Smooth muscle cell (in vitro differentiated cells): ENCODE results near the gene TBC1D22A. TPM values are rescaled to one million over a fixed set of nuclear protein-coding genes. Genes with fewer than 3 reads are reported as not detected.

Source experiments
- DNase-seq: peaks from one replicate; lab custom pipeline; 2025; ENCODE audit not compliant: unreplicated experiment; lab: John Stamatoyannopoulos, UW
- H2AFZ ChIP-seq: fragments of 200-600 bp; sonication (generic); 2 replicates; pipeline ENCODE4 v1.6.0; 2016; ENCODE audit warnings: antibody characterized with exemption, low read depth, mild to moderate bottlenecking
- H3F3A ChIP-seq: fragments of 200-600 bp; sonication (generic); 2 replicates; pipeline ENCODE4 v1.6.0; 2017; ENCODE audit warnings: antibody characterized with exemption, low read depth
- H3K27ac ChIP-seq: fragments of 200-600 bp; sonication (generic); 2 replicates; pipeline ENCODE4 v1.5.1; 2016; ENCODE audit warnings: low read depth, mild to moderate bottlenecking
- H3K27me3 ChIP-seq: fragments of 200-600 bp; sonication (generic); 2 replicates; pipeline ENCODE4 v1.6.1; 2016; ENCODE audit warnings: low read depth, mild to moderate bottlenecking
- H3K36me3 ChIP-seq: fragments of 200-600 bp; sonication (generic); 2 replicates; pipeline ENCODE4 v1.5.1; 2016; ENCODE audit warnings: low read depth
- H3K4me1 ChIP-seq: fragments of 200-600 bp; sonication (generic); 2 replicates; pipeline ENCODE4 v1.5.1; 2016; ENCODE audit warnings: low read depth
- H3K4me2 ChIP-seq: fragments of 200-600 bp; sonication (generic); 2 replicates; pipeline ENCODE4 v1.6.0; 2016; ENCODE audit warnings: mild to moderate bottlenecking
- H3K4me3 ChIP-seq: fragments of 200-600 bp; sonication (generic); 2 replicates; pipeline ENCODE4 v1.5.1; 2016; ENCODE audit warnings: mild to moderate bottlenecking
- H3K79me2 ChIP-seq: fragments of 200-600 bp; sonication (generic); 2 replicates; pipeline ENCODE4 v1.6.0; 2016; ENCODE audit warnings: low read depth, mild to moderate bottlenecking
- H3K9ac ChIP-seq: fragments of 200-600 bp; sonication (generic); 2 replicates; pipeline ENCODE4 v1.6.0; 2016; ENCODE audit warnings: low read depth
- H3K9me3 ChIP-seq: fragments of 200-600 bp; sonication (generic); replicated peaks from 2 replicates; pipeline ENCODE4 v1.5.1; 2016; ENCODE audit warnings: low read depth
- H4K20me1 ChIP-seq: fragments of 200-600 bp; sonication (generic); 2 replicates; pipeline ENCODE4 v1.6.0; 2016; ENCODE audit warnings: low read depth
- WGBS: methylation state at CpG from one replicate; pipeline ENCODE4 v1.1.7; 2016; ENCODE audit warnings: low lambda C conversion rate; 5-methylcytosine and 5-hydroxymethylcytosine counted together
- polyA plus RNA-seq: library from polyadenylated mRNA; unstranded; fragments of >200 nt; fragmentation: Nextera tagmentation; extraction: Ambion mirVana; gene quantifications from 2 replicates; pipeline ENCODE4 v1.2.1, GENCODE V29; 2016
- total RNA-seq: library from RNA; depleted of rRNA; stranded (reverse); fragments of >200 nt; gene quantifications from 2 replicates; pipeline ENCODE4 v1.2.3, GENCODE V29; 2014
- TF ChIP-seq, protein P1 (sequence below): fragments of 200-600 bp; sonication (generic); IDR thresholded peaks from 2 replicates; pipeline ENCODE4 v1.5.1; 2017; ENCODE audit warnings: borderline replicate concordance, mild to moderate bottlenecking, antibody characterized with exemption; ENCODE audit not compliant: insufficient read depth, poor library complexity, severe bottlenecking

Gene TBC1D22A
- total and polyA plus RNA-seq, 2 experiments from 2014 or later = 12.5 to 14.4 TPM

DNA sequence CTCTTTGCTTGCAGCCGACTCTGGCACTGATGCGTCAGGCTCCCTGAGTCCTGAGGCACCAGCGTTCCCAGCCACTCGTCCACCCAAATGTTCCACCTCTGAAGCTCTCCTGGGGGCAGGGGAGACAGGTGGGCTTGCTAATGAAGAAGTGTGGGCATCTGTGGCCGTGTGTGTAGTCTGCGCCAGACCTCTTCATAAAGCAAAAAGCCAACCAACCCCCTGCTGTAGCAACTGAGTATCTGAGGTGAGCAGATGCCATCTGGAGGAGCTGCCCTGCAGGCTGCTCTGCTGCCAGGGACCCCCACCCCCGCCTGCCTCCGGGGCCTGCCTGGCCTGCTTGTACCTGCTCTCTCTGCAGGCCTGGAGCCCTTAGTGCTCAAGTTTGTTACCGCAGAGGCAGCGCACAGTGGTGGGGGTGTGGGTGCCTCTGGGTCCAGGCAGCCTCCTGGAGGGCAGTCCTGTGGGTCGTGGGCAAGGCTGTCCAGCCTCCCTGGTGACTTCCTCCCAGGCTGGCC is 272.5 kb downstream of the TBC1D22A start:
- Histone ChIP-seq H3K4me2 (no peak overlapping the region), H3F3A (no peaks in the 10 kb centered on the region), H3K9me3 (no peaks in the 10 kb centered on the region), H3K36me3 (no peaks in the 10 kb centered on the region), H3K4me1 (peaks cover 3% of the 10 kb centered on the region), H3K4me3 (no peak overlapping the region), H3K27ac (no peak overlapping the region), H3K27me3 (no peaks in the 10 kb centered on the region), H3K9ac (no peak overlapping the region), H2AFZ (no peak overlapping the region), H4K20me1 (peaks cover 72% of the 10 kb centered on the region), H3K79me2 (no peaks in the 10 kb centered on the region)
- 81% methylated on average over 11 of the region's 11 CpGs for WGBS
- TF ChIP-seq, protein P1, sequence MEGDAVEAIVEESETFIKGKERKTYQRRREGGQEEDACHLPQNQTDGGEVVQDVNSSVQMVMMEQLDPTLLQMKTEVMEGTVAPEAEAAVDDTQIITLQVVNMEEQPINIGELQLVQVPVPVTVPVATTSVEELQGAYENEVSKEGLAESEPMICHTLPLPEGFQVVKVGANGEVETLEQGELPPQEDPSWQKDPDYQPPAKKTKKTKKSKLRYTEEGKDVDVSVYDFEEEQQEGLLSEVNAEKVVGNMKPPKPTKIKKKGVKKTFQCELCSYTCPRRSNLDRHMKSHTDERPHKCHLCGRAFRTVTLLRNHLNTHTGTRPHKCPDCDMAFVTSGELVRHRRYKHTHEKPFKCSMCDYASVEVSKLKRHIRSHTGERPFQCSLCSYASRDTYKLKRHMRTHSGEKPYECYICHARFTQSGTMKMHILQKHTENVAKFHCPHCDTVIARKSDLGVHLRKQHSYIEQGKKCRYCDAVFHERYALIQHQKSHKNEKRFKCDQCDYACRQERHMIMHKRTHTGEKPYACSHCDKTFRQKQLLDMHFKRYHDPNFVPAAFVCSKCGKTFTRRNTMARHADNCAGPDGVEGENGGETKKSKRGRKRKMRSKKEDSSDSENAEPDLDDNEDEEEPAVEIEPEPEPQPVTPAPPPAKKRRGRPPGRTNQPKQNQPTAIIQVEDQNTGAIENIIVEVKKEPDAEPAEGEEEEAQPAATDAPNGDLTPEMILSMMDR = no peak
- DNase-seq = no peak

DNA sequence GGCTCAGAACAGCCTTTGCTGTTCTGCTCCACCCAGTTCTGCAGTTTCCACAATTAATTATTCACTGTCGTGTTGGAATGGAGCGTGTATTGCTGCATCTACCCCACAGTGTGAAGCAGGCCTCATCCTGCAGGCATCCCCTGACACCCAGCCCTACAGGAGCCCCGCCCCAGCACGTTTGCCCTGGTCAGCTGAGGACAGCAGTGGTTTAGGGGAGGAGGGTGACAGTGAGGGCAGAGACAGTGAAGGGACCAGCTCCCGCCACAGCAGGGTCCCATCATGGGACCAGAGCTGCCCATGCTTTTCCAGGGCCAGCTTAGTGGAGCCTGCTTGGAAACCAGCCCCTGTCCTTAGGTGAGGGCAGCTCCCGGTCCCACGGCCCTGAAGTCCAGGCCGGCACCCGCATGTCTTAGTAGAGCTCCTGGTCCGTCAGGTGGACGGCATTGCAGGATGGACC is 273.0 kb downstream of the TBC1D22A start:
- H3F3A ChIP-seq = no peaks in the 10 kb centered on the region
- no peaks in the 10 kb centered on the region for H3K27me3 ChIP-seq
- H3K4me1 ChIP-seq = no peaks in the 10 kb centered on the region
- H3K4me2 ChIP-seq = no peak overlapping the region
- H3K79me2 ChIP-seq = no peaks in the 10 kb centered on the region
- H3K36me3 ChIP-seq = no peaks in the 10 kb centered on the region
- no peak overlapping the region for H3K27ac ChIP-seq
- no peak for DNase-seq
- WGBS = 91% methylated on average over 11 of the region's 11 CpGs
- no peak overlapping the region for H3K9ac ChIP-seq
- TF ChIP-seq, protein P1 = no peak
- H2AFZ ChIP-seq = no peak overlapping the region
- no peak overlapping the region for H3K4me3 ChIP-seq
- peaks cover 67% of the 10 kb centered on the region for H4K20me1 ChIP-seq
- H3K9me3 ChIP-seq = no peaks in the 10 kb centered on the region

DNA sequence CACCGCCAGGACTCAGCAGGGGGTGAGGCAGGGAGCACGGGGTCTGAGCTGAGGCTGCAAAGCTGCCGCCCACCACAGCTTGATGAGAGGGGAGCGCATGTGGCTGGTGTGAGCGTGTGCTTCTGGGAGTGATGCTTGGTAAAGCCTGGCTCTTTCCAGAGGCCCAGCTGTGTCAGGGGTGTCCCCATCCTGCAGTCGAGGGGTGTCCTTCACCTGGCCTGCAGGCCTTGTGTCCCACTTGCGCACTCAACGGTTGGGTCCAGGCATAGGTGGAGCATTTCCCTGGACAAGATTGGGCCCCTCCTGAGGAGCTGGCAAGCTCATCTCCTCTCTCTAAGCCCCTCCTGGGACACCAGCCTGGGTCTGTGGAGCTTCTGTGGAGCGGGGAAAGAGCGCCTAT is 273.9 kb downstream of the TBC1D22A start:
- Histone ChIP-seq H3K4me2 (no peak overlapping the region), H3K27me3 (no peaks in the 10 kb centered on the region), H3F3A (no peaks in the 10 kb centered on the region), H3K9ac (no peak overlapping the region), H3K36me3 (no peaks in the 10 kb centered on the region), H3K27ac (no peak overlapping the region), H3K79me2 (no peaks in the 10 kb centered on the region), H3K4me1 (no peaks in the 10 kb centered on the region), H3K4me3 (no peak overlapping the region), H2AFZ (no peak overlapping the region), H4K20me1 (peaks cover 59% of the 10 kb centered on the region), H3K9me3 (no peaks in the 10 kb centered on the region)
- DNase-seq = no peak
- 95% methylated on average over 10 of the region's 10 CpGs for WGBS
- TF ChIP-seq, protein P1 = no peak

DNA sequence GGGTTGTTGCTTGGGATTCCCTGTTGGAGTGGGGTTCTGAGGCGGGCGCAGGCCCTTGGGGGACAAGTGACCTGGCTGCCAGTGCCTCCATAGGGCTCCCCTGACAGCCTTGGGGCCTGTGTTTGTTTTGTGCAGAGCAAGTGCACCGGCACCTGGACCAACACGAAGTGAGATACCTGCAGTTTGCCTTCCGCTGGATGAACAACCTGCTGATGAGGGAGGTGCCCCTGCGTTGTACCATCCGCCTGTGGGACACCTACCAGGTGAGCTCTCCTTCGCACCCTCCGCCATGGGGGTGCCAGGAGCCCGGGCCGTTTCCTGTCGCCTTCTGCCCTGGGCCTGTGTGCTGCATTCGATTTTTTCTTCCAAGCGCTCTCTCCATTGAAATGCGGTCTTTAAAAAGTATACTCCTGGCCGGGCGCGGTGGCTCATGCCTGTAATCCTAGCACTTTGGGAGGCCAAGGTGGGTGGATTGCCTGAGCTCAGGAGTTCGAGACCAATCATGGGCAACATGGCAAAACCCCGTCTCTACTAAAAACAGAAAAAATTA is 274.6 kb downstream of the TBC1D22A start:
- 98% methylated on average over 20 of the region's 20 CpGs for WGBS
- no peaks in the 10 kb centered on the region for H3K27me3 ChIP-seq
- no peak overlapping the region for H3K27ac ChIP-seq
- peaks cover 54% of the 10 kb centered on the region for H4K20me1 ChIP-seq
- no peak overlapping the region for H3K4me2 ChIP-seq
- no peaks in the 10 kb centered on the region for H3K36me3 ChIP-seq
- DNase-seq = no peak
- no peaks in the 10 kb centered on the region for H3K9me3 ChIP-seq
- TF ChIP-seq, protein P1 = no peak
- no peaks in the 10 kb centered on the region for H3F3A ChIP-seq
- no peak overlapping the region for H3K9ac ChIP-seq
- no peak overlapping the region for H3K4me3 ChIP-seq
- no peaks in the 10 kb centered on the region for H3K79me2 ChIP-seq
- no peak overlapping the region for H2AFZ ChIP-seq
- no peaks in the 10 kb centered on the region for H3K4me1 ChIP-seq
